Measurements from ENCODE around the gene DNM1.

DNA sequence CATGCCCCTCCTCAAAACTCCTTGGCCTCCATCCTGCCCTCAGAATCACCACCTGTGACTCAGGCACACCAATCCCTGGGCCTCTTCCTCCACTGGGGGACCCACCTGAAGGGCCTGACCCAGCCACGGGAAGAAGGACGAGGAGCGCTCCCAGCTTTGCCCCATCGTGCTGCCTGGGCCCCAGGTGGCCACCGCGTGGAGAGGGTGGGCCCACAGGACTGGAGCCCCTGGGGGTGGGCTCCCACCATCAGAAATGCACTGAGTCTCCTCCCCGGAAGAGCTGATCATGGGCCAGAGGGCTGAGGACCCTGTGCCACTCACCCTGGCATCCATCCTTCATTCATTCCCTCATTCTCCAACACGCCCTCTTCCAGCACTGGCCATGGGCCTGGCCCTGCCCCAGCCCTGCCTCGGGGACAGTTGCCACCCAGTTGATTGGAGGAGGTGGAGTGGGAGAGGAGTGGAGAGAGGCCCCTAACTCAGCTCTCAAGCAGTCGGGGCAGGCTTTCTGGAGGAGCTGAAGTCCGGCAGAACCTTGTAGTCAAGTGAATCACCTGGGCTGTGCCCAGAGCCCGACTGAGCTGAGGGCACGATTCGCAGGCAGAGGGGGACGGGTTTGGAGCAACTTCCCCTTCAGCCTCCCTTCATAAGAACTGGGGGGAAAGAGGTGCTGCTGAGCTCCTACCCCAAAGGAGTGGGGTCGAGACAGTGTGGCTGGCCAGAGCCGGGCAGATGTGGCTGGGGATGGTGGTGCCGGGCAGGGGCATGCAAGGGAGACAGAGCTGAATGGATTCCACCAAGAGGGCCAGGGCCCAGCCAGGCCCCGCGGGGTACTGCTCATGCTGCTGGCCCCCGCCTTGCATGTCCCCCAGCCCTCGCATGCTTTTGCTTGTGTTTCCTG, 29.6 kb downstream of the DNM1 start:
- TF ChIP-seq, protein P1, sequence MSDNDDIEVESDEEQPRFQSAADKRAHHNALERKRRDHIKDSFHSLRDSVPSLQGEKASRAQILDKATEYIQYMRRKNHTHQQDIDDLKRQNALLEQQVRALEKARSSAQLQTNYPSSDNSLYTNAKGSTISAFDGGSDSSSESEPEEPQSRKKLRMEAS (IDR thresholded peaks at IDR 0.05), result no peak
- TF ChIP-seq TAF1 (IDR thresholded peaks at IDR 0.05; ENCODE audit: low read depth) (no peak), EP300 (IDR thresholded peaks at IDR 0.05; ENCODE audit: borderline replicate concordance) (no peak), RAD21 (IDR thresholded peaks at IDR 0.05; ENCODE audit: low read depth) (no peak), FOXM1 (IDR thresholded peaks at IDR 0.05; ENCODE audit: borderline replicate concordance, low read depth) (no peak), TCF12 (IDR thresholded peaks at IDR 0.05; ENCODE audit: low read depth) (no peak), CREB1 (IDR thresholded peaks at IDR 0.05; ENCODE audit: low read depth) (no peak)
- TF ChIP-seq, protein P2, sequence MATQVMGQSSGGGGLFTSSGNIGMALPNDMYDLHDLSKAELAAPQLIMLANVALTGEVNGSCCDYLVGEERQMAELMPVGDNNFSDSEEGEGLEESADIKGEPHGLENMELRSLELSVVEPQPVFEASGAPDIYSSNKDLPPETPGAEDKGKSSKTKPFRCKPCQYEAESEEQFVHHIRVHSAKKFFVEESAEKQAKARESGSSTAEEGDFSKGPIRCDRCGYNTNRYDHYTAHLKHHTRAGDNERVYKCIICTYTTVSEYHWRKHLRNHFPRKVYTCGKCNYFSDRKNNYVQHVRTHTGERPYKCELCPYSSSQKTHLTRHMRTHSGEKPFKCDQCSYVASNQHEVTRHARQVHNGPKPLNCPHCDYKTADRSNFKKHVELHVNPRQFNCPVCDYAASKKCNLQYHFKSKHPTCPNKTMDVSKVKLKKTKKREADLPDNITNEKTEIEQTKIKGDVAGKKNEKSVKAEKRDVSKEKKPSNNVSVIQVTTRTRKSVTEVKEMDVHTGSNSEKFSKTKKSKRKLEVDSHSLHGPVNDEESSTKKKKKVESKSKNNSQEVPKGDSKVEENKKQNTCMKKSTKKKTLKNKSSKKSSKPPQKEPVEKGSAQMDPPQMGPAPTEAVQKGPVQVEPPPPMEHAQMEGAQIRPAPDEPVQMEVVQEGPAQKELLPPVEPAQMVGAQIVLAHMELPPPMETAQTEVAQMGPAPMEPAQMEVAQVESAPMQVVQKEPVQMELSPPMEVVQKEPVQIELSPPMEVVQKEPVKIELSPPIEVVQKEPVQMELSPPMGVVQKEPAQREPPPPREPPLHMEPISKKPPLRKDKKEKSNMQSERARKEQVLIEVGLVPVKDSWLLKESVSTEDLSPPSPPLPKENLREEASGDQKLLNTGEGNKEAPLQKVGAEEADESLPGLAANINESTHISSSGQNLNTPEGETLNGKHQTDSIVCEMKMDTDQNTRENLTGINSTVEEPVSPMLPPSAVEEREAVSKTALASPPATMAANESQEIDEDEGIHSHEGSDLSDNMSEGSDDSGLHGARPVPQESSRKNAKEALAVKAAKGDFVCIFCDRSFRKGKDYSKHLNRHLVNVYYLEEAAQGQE (IDR thresholded peaks at IDR 0.05; ENCODE audit: low read depth), result no peak
